Stimulated activated effector memory CD8-positive, alpha-beta T cell treated with anti-CD3 and anti-CD28 coated beads, Interleukin-12 subunit alpha, Interleukin-12 subunit beta, amount 100 ng/mL, for 72 hours (primary cell): Measurements from ENCODE around the gene PYCARD.
"Not testable (repeated sequence)": the region's sequence is repeated elsewhere in the genome, so short reads cannot be mapped to it uniquely, and the experiment has no call there.

Experiments used
- ATAC-seq: fragments of 150-1000 bp; cut with Tn5 transposase; 2 replicates; pipeline ENCODE4 v1.10.0; 2021
- DNase-seq, 2 donors: peaks; one replicate each; pipeline ENCODE4 v3.0.0; 2021 to 2022; ENCODE audit warnings: low spot score in 2 of 2
- H3K27ac Mint-ChIP-seq: one replicate; pipeline ENCODE4 v1.8.0; 2022; ENCODE audit warnings: mild to moderate bottlenecking, mixed read lengths
- H3K36me3 Mint-ChIP-seq: one replicate; pipeline ENCODE4 v1.8.0; 2022; ENCODE audit warnings: mild to moderate bottlenecking, mixed read lengths
- H3K4me1 Mint-ChIP-seq: one replicate; pipeline ENCODE4 v1.8.0; 2022; ENCODE audit warnings: mixed read lengths
- H3K4me3 Mint-ChIP-seq: one replicate; pipeline ENCODE4 v1.8.0; 2022; ENCODE audit warnings: mild to moderate bottlenecking, mixed read lengths
- H3K9me3 Mint-ChIP-seq: one replicate; pipeline ENCODE4 v1.8.0; 2022; ENCODE audit warnings: mixed read lengths

PYCARD gene

GRCh38 chr16:31187808-31188189 lies 14.8 kb downstream of the PYCARD start:
- Mint-ChIP-seq H3K4me3 (no peak overlapping the region), H3K27ac (peak overlapping the region; percentile 100), H3K36me3 (peaks cover 100% of the 10 kb centered on the region), H3K9me3 (no peaks in the 10 kb centered on the region), H3K4me1 (peaks cover 93% of the 10 kb centered on the region)
- ATAC-seq (no peak), DNase-seq (no peak)

GRCh38 chr16:31186930-31187807 lies 15.4 kb downstream of the PYCARD start:
- H3K4me1 Mint-ChIP-seq = peaks cover 98% of the 10 kb centered on the region
- H3K36me3 Mint-ChIP-seq = peaks cover 100% of the 10 kb centered on the region
- no peak overlapping the region for H3K4me3 Mint-ChIP-seq
- ATAC-seq (no peak), DNase-seq (no peak)
- no peaks in the 10 kb centered on the region for H3K9me3 Mint-ChIP-seq
- peak overlapping the region; percentile 100 for H3K27ac Mint-ChIP-seq

- Mint-ChIP-seq H3K36me3 (peaks cover 100% of the 10 kb centered on the region), H3K27ac (peak overlapping the region; percentile 100), H3K4me1 (peaks cover 97% of the 10 kb centered on the region), H3K4me3 (peak overlapping the region; percentile 98), H3K9me3 (no peaks in the 10 kb centered on the region)
- ATAC-seq (no peak), DNase-seq (no peak)
These were observed 16.4 kb downstream of the PYCARD start for GRCh38 chr16:31186176-31186575.

GRCh38 chr16:31185339-31185738 lies 17.2 kb downstream of the PYCARD start:
- H3K36me3 Mint-ChIP-seq = peaks cover 100% of the 10 kb centered on the region
- DNase-seq (no peak), ATAC-seq (no peak)
- H3K9me3 Mint-ChIP-seq = no peaks in the 10 kb centered on the region
- H3K4me3 Mint-ChIP-seq = peak overlapping the region; percentile 98
- peaks cover 96% of the 10 kb centered on the region for H3K4me1 Mint-ChIP-seq
- peak overlapping the region; percentile 100 for H3K27ac Mint-ChIP-seq

- no peak for ATAC-seq
- peaks cover 100% of the 10 kb centered on the region for H3K36me3 Mint-ChIP-seq
- DNase-seq = no peak
- no peaks in the 10 kb centered on the region for H3K9me3 Mint-ChIP-seq
- H3K27ac Mint-ChIP-seq = peak overlapping the region; percentile 100
- H3K4me3 Mint-ChIP-seq = peak overlapping the region; percentile 98
- peaks cover 94% of the 10 kb centered on the region for H3K4me1 Mint-ChIP-seq
These were observed 17.7 kb downstream of the PYCARD start for GRCh38 chr16:31184888-31185287.

GRCh38 chr16:31183432-31184428 lies 18.8 kb downstream of the PYCARD start:
- H3K4me3 Mint-ChIP-seq = peak overlapping the region; percentile 98
- peaks cover 97% of the 10 kb centered on the region for H3K36me3 Mint-ChIP-seq
- H3K4me1 Mint-ChIP-seq = peaks cover 94% of the 10 kb centered on the region
- H3K27ac Mint-ChIP-seq = peak overlapping the region; percentile 100
- ATAC-seq (no peak), DNase-seq (no peak)
- no peaks in the 10 kb centered on the region for H3K9me3 Mint-ChIP-seq

GRCh38 chr16:31182391-31182790 lies 20.2 kb downstream of the PYCARD start:
- Mint-ChIP-seq H3K4me1 (peaks cover 93% of the 10 kb centered on the region), H3K36me3 (peaks cover 85% of the 10 kb centered on the region), H3K27ac (peak overlapping the region; percentile 100), H3K4me3 (peak overlapping the region; percentile 98), H3K9me3 (no peaks in the 10 kb centered on the region)
- ATAC-seq = no peak
- no peak for DNase-seq

GRCh38 chr16:31181102-31181830 lies 21.3 kb downstream of the PYCARD start:
- Mint-ChIP-seq H3K9me3 (no peaks in the 10 kb centered on the region), H3K27ac (peak overlapping the region; percentile 100), H3K4me1 (peaks cover 89% of the 10 kb centered on the region), H3K36me3 (peaks cover 80% of the 10 kb centered on the region), H3K4me3 (peak overlapping the region; percentile 98)
- DNase-seq (peak; percentile 36 to 77), ATAC-seq (no peak)

- Mint-ChIP-seq H3K4me3 (peak within 1 kb of the TSS; percentile 98), H3K27ac (peak within 1 kb of the TSS; percentile 100), H3K36me3 (peaks cover 66% of the 10 kb centered on the region), H3K4me1 (peaks cover 76% of the 10 kb centered on the region), H3K9me3 (no peaks in the 10 kb centered on the region)
- ATAC-seq (peak; percentile 67), DNase-seq (peak; percentile 94 to 97)
These were observed 22.7 kb downstream of the PYCARD start, which contains the start of gene FUS for GRCh38 chr16:31179747-31180459. TSS of gene FUS (plus strand) at chr16:31180139. CDS start at chr16:31180215, 76 bp downstream.

- H3K4me1 Mint-ChIP-seq = peaks cover 71% of the 10 kb centered on the region
- DNase-seq (no peak), ATAC-seq (peak; percentile 1)
- peak overlapping the region; percentile 98 for H3K4me3 Mint-ChIP-seq
- no peaks in the 10 kb centered on the region for H3K9me3 Mint-ChIP-seq
- peaks cover 60% of the 10 kb centered on the region for H3K36me3 Mint-ChIP-seq
- H3K27ac Mint-ChIP-seq = peak overlapping the region; percentile 100
These were observed 23.3 kb downstream of the PYCARD start for GRCh38 chr16:31179219-31179746.

GRCh38 chr16:31177136-31177535 lies 25.4 kb downstream of the PYCARD start:
- peak overlapping the region; percentile 16 for H3K27ac Mint-ChIP-seq
- peak overlapping the region; percentile 20 for H3K4me3 Mint-ChIP-seq
- no peaks in the 10 kb centered on the region for H3K9me3 Mint-ChIP-seq
- peak; percentile 2 for ATAC-seq
- H3K36me3 Mint-ChIP-seq = peaks cover 38% of the 10 kb centered on the region
- peak in 1 of 2 donors; percentile 29 for DNase-seq
- H3K4me1 Mint-ChIP-seq = peaks cover 50% of the 10 kb centered on the region

- not testable (repeated sequence) for ATAC-seq, H3K4me3 Mint-ChIP-seq, H3K27ac Mint-ChIP-seq, DNase-seq, H3K9me3 Mint-ChIP-seq, H3K4me1 Mint-ChIP-seq, H3K36me3 Mint-ChIP-seq
These were observed 32.5 kb downstream of the PYCARD start for GRCh38 chr16:31170048-31170447.

- H3K4me1 Mint-ChIP-seq = no peaks in the 10 kb centered on the region
- H3K36me3 Mint-ChIP-seq = no peaks in the 10 kb centered on the region
- H3K27ac Mint-ChIP-seq = no peak overlapping the region
- H3K4me3 Mint-ChIP-seq = no peak overlapping the region
- DNase-seq = no peak
- H3K9me3 Mint-ChIP-seq = no peaks in the 10 kb centered on the region
- ATAC-seq = no peak
These were observed 33.7 kb downstream of the PYCARD start for GRCh38 chr16:31168848-31169247.

- Mint-ChIP-seq H3K9me3 (no peaks in the 10 kb centered on the region), H3K4me3 (no peak overlapping the region), H3K27ac (no peak overlapping the region), H3K4me1 (no peaks in the 10 kb centered on the region), H3K36me3 (no peaks in the 10 kb centered on the region)
- DNase-seq (no peak), ATAC-seq (no peak)
These were observed 35.2 kb downstream of the PYCARD start for GRCh38 chr16:31167315-31167714.
